Measurements from ENCODE around the gene TTF2.

- TF ChIP-seq CTCF (IDR thresholded peaks at IDR 0.05), result no peak
- no peak for TF ChIP-seq POLR2A (IDR thresholded peaks at IDR 0.05)
These were observed 34.6 kb upstream of the TTF2 start for GRCh38 chr1:117025568-117025967.
